ENCODE measurements around the gene OR4D10.
"Not testable (repeated sequence)": the region's sequence is repeated elsewhere in the genome, so short reads cannot be mapped to it uniquely, and the experiment has no call there.

Gene OR4D10

GRCh38 chr11:59473015-59473414 is at the start of gene OR4D10:
OR4D10 (plus strand) TSS chr11:59473315; CDS start chr11:59477430, 4,115 bp downstream.
- Histone ChIP-seq H3K9me3 (ENCODE audit: control insufficient read depth in 2 of 2, low read length in 2 of 2) (no peaks in the 10 kb centered on the region), H3K36me3 (ENCODE audit: control insufficient read depth in 2 of 2, insufficient read depth in 2 of 2, low read length in 2 of 2) (no peaks in the 10 kb centered on the region), H3K4me1 (ENCODE audit: control insufficient read depth, insufficient read depth, low read length) (no peaks in the 10 kb centered on the region), H3K27ac (ENCODE audit: low read length) (no peak within 1 kb of the TSS), H3K9ac (ENCODE audit: low read length in 2 of 2) (no peak within 1 kb of the TSS), H3K4me3 (ENCODE audit: low read length in 2 of 2) (no peak within 1 kb of the TSS), H3K27me3 (ENCODE audit: control insufficient read depth in 1 of 2, insufficient read depth in 2 of 2, low read length in 2 of 2) (no peaks in the 10 kb centered on the region)

GRCh38 chr11:59423835-59424234 is 49.3 kb upstream of the OR4D10 start:
- Histone ChIP-seq H3K4me1 (ENCODE audit: control insufficient read depth, insufficient read depth, low read length) (no peaks in the 10 kb centered on the region), H3K27ac (ENCODE audit: low read length) (no peak overlapping the region), H3K9me3 (ENCODE audit: control insufficient read depth in 2 of 2, low read length in 2 of 2) (no peaks in the 10 kb centered on the region), H3K27me3 (ENCODE audit: control insufficient read depth in 1 of 2, insufficient read depth in 2 of 2, low read length in 2 of 2) (no peaks in the 10 kb centered on the region), H3K4me3 (ENCODE audit: low read length in 2 of 2) (no peak overlapping the region), H3K36me3 (ENCODE audit: control insufficient read depth in 2 of 2, insufficient read depth in 2 of 2, low read length in 2 of 2) (no peaks in the 10 kb centered on the region), H3K9ac (ENCODE audit: low read length in 2 of 2) (no peak overlapping the region)

- Histone ChIP-seq H3K9me3 (ENCODE audit: control insufficient read depth in 2 of 2, low read length in 2 of 2) (no peaks in the 10 kb centered on the region), H3K4me3 (ENCODE audit: low read length in 2 of 2) (no peak overlapping the region), H3K27ac (ENCODE audit: low read length) (no peak overlapping the region), H3K4me1 (ENCODE audit: control insufficient read depth, insufficient read depth, low read length) (no peaks in the 10 kb centered on the region), H3K9ac (ENCODE audit: low read length in 2 of 2) (no peak overlapping the region), H3K27me3 (ENCODE audit: control insufficient read depth in 1 of 2, insufficient read depth in 2 of 2, low read length in 2 of 2) (no peaks in the 10 kb centered on the region), H3K36me3 (ENCODE audit: control insufficient read depth in 2 of 2, insufficient read depth in 2 of 2, low read length in 2 of 2) (no peaks in the 10 kb centered on the region)
These were observed 48.0 kb upstream of the OR4D10 start for GRCh38 chr11:59425131-59425530.

- Histone ChIP-seq H3K9ac (ENCODE audit: low read length in 2 of 2) (no peak within 1 kb of the TSS), H3K36me3 (ENCODE audit: control insufficient read depth in 2 of 2, insufficient read depth in 2 of 2, low read length in 2 of 2) (no peaks in the 10 kb centered on the region), H3K4me1 (ENCODE audit: control insufficient read depth, insufficient read depth, low read length) (no peaks in the 10 kb centered on the region), H3K27ac (ENCODE audit: low read length) (no peak within 1 kb of the TSS), H3K4me3 (ENCODE audit: low read length in 2 of 2) (no peak within 1 kb of the TSS), H3K27me3 (ENCODE audit: control insufficient read depth in 1 of 2, insufficient read depth in 2 of 2, low read length in 2 of 2) (no peaks in the 10 kb centered on the region), H3K9me3 (ENCODE audit: control insufficient read depth in 2 of 2, low read length in 2 of 2) (no peaks in the 10 kb centered on the region)
These were observed 46.6 kb upstream of the OR4D10 start, which contains the start of gene OR5A2 for GRCh38 chr11:59426361-59427067. OR5A2 (minus strand) TSS chr11:59426413; CDS start chr11:59422953, 3,460 bp downstream.

- no peaks in the 10 kb centered on the region for H3K36me3 ChIP-seq (ENCODE audit: control insufficient read depth in 2 of 2, insufficient read depth in 2 of 2, low read length in 2 of 2)
- no peak overlapping the region for H3K9ac ChIP-seq (ENCODE audit: low read length in 2 of 2)
- H3K9me3 ChIP-seq (ENCODE audit: control insufficient read depth in 2 of 2, low read length in 2 of 2) = no peaks in the 10 kb centered on the region
- no peak overlapping the region for H3K4me3 ChIP-seq (ENCODE audit: low read length in 2 of 2)
- H3K27ac ChIP-seq (ENCODE audit: low read length) = no peak overlapping the region
- H3K27me3 ChIP-seq (ENCODE audit: control insufficient read depth in 1 of 2, insufficient read depth in 2 of 2, low read length in 2 of 2) = no peaks in the 10 kb centered on the region
- H3K4me1 ChIP-seq (ENCODE audit: control insufficient read depth, insufficient read depth, low read length) = no peaks in the 10 kb centered on the region
These were observed 46.1 kb upstream of the OR4D10 start for GRCh38 chr11:59427068-59427382.

GRCh38 chr11:59429924-59430516 is 43.1 kb upstream of the OR4D10 start:
- H3K4me1 ChIP-seq (ENCODE audit: control insufficient read depth, insufficient read depth, low read length) = no peaks in the 10 kb centered on the region
- H3K4me3 ChIP-seq (ENCODE audit: low read length in 2 of 2) = no peak overlapping the region
- H3K36me3 ChIP-seq (ENCODE audit: control insufficient read depth in 2 of 2, insufficient read depth in 2 of 2, low read length in 2 of 2) = no peaks in the 10 kb centered on the region
- H3K9me3 ChIP-seq (ENCODE audit: control insufficient read depth in 2 of 2, low read length in 2 of 2) = no peaks in the 10 kb centered on the region
- H3K9ac ChIP-seq (ENCODE audit: low read length in 2 of 2) = no peak overlapping the region
- no peaks in the 10 kb centered on the region for H3K27me3 ChIP-seq (ENCODE audit: control insufficient read depth in 1 of 2, insufficient read depth in 2 of 2, low read length in 2 of 2)
- H3K27ac ChIP-seq (ENCODE audit: low read length) = no peak overlapping the region

GRCh38 chr11:59436169-59436568 is 36.9 kb upstream of the OR4D10 start, which contains the start of gene OR5A1:
OR5A1 (plus strand) TSS chr11:59436469; CDS start chr11:59443169, 6,700 bp downstream.
- Histone ChIP-seq H3K9ac (ENCODE audit: low read length in 2 of 2) (no peak within 1 kb of the TSS), H3K9me3 (ENCODE audit: control insufficient read depth in 2 of 2, low read length in 2 of 2) (no peaks in the 10 kb centered on the region), H3K27ac (ENCODE audit: low read length) (no peak within 1 kb of the TSS), H3K36me3 (ENCODE audit: control insufficient read depth in 2 of 2, insufficient read depth in 2 of 2, low read length in 2 of 2) (no peaks in the 10 kb centered on the region), H3K4me1 (ENCODE audit: control insufficient read depth, insufficient read depth, low read length) (no peaks in the 10 kb centered on the region), H3K27me3 (ENCODE audit: control insufficient read depth in 1 of 2, insufficient read depth in 2 of 2, low read length in 2 of 2) (no peaks in the 10 kb centered on the region), H3K4me3 (ENCODE audit: low read length in 2 of 2) (no peak within 1 kb of the TSS)

GRCh38 chr11:59437770-59438169 is 35.3 kb upstream of the OR4D10 start:
- H3K9me3 ChIP-seq (ENCODE audit: control insufficient read depth in 2 of 2, low read length in 2 of 2) = no peaks in the 10 kb centered on the region
- H3K4me1 ChIP-seq (ENCODE audit: control insufficient read depth, insufficient read depth, low read length) = no peaks in the 10 kb centered on the region
- H3K36me3 ChIP-seq (ENCODE audit: control insufficient read depth in 2 of 2, insufficient read depth in 2 of 2, low read length in 2 of 2) = no peaks in the 10 kb centered on the region
- H3K27ac ChIP-seq (ENCODE audit: low read length) = no peak overlapping the region
- H3K4me3 ChIP-seq (ENCODE audit: low read length in 2 of 2) = no peak overlapping the region
- no peak overlapping the region for H3K9ac ChIP-seq (ENCODE audit: low read length in 2 of 2)
- no peaks in the 10 kb centered on the region for H3K27me3 ChIP-seq (ENCODE audit: control insufficient read depth in 1 of 2, insufficient read depth in 2 of 2, low read length in 2 of 2)

GRCh38 chr11:59445624-59446023 is 27.5 kb upstream of the OR4D10 start:
- not testable (repeated sequence) for H3K4me3 ChIP-seq (ENCODE audit: low read length in 2 of 2); H3K27ac ChIP-seq (ENCODE audit: low read length); H3K27me3 ChIP-seq (ENCODE audit: control insufficient read depth in 1 of 2, insufficient read depth in 2 of 2, low read length in 2 of 2); H3K9ac ChIP-seq (ENCODE audit: low read length in 2 of 2); H3K4me1 ChIP-seq (ENCODE audit: control insufficient read depth, insufficient read depth, low read length); H3K36me3 ChIP-seq (ENCODE audit: control insufficient read depth in 2 of 2, insufficient read depth in 2 of 2, low read length in 2 of 2); H3K9me3 ChIP-seq (ENCODE audit: control insufficient read depth in 2 of 2, low read length in 2 of 2)

GRCh38 chr11:59448484-59448883 is 24.6 kb upstream of the OR4D10 start:
- Histone ChIP-seq H3K36me3 (ENCODE audit: control insufficient read depth in 2 of 2, insufficient read depth in 2 of 2, low read length in 2 of 2) (no peaks in the 10 kb centered on the region), H3K4me3 (ENCODE audit: low read length in 2 of 2) (no peak overlapping the region), H3K27ac (ENCODE audit: low read length) (no peak overlapping the region), H3K4me1 (ENCODE audit: control insufficient read depth, insufficient read depth, low read length) (no peaks in the 10 kb centered on the region), H3K9me3 (ENCODE audit: control insufficient read depth in 2 of 2, low read length in 2 of 2) (no peaks in the 10 kb centered on the region), H3K27me3 (ENCODE audit: control insufficient read depth in 1 of 2, insufficient read depth in 2 of 2, low read length in 2 of 2) (peaks cover 0 to 2% of the 10 kb centered on the region in 2 donors), H3K9ac (ENCODE audit: low read length in 2 of 2) (no peak overlapping the region)

GRCh38 chr11:59456661-59457060 is 16.5 kb upstream of the OR4D10 start, which contains the start of gene OR4D6:
OR4D6 (plus strand) TSS chr11:59456961; CDS start chr11:59456961, 0 bp downstream.
- H3K4me1 ChIP-seq (ENCODE audit: control insufficient read depth, insufficient read depth, low read length) = no peaks in the 10 kb centered on the region
- no peak within 1 kb of the TSS for H3K27ac ChIP-seq (ENCODE audit: low read length)
- no peaks in the 10 kb centered on the region for H3K27me3 ChIP-seq (ENCODE audit: control insufficient read depth in 1 of 2, insufficient read depth in 2 of 2, low read length in 2 of 2)
- no peaks in the 10 kb centered on the region for H3K9me3 ChIP-seq (ENCODE audit: control insufficient read depth in 2 of 2, low read length in 2 of 2)
- no peak within 1 kb of the TSS for H3K9ac ChIP-seq (ENCODE audit: low read length in 2 of 2)
- no peaks in the 10 kb centered on the region for H3K36me3 ChIP-seq (ENCODE audit: control insufficient read depth in 2 of 2, insufficient read depth in 2 of 2, low read length in 2 of 2)
- no peak within 1 kb of the TSS for H3K4me3 ChIP-seq (ENCODE audit: low read length in 2 of 2)
